ENCODE measurements around the gene PRPF6.

- TF ChIP-seq GATA3 (IDR thresholded peaks at IDR 0.05; ENCODE audit: low read depth, low read length) (no peak), GATA2 (IDR thresholded peaks at IDR 0.05; ENCODE audit: low read depth, low read length) (no peak)
These were observed 41.9 kb downstream of the PRPF6 start for GRCh38 chr20:64022671-64023360.
